Endothelial cell of umbilical vein (primary cell): ENCODE data around the gene UBR3. TPM values are rescaled to one million over a fixed set of nuclear protein-coding genes. Genes with fewer than 3 reads are reported as not detected.
"Not testable (repeated sequence)": the region's sequence is repeated elsewhere in the genome, so short reads cannot be mapped to it uniquely, and the experiment has no call there.

ENCODE experiments used
- BruUV-seq: library from RNA; stranded (reverse); fragments of 400-500 nt; replicated peaks from 2 replicates; lab custom pipeline; 2021; lab: Mats Ljungman, UMichigan
- CTCF ChIA-PET: fragments of 300-600, 350-600 bp; sonication (Branson Sonifier 250); formaldehyde crosslinking; loops from one replicate; lab custom pipeline; 2021; ENCODE audit warnings: antibody characterized with exemption, inconsistent platforms; lab: Charles Lee
- POLR2A ChIA-PET: fragments of 300-600, 350-600 bp; sonication (Branson Sonifier 250); formaldehyde crosslinking; loops from one replicate; lab custom pipeline; 2021; ENCODE audit warnings: antibody characterized with exemption, inconsistent platforms; lab: Charles Lee
- DNase-seq: peaks from one replicate; pipeline ENCODE4 v3.0.0-alpha.2; 2011; ENCODE audit warnings: low read depth, low spot score
- FAIRE-seq: peaks from 2 replicates; lab custom pipeline; 2011; peaks lifted over from hg19 to GRCh38; lab: Jason Lieb, UNC
- H2AFZ ChIP-seq: 2 replicates; pipeline ENCODE4 v1.6.0; 2012; ENCODE audit warnings: low read depth, low read length, control low read depth, inconsistent platforms
- H3K27ac ChIP-seq: 2 replicates; pipeline ENCODE4 v1.5.1; 2011; ENCODE audit warnings: low read depth, mild to moderate bottlenecking, control low read depth, low read length, moderate library complexity; ENCODE audit not compliant: insufficient read depth
- H3K27me3 ChIP-seq, 2 experiments: 2 replicates each; pipeline versions ENCODE4 v1.6.0 to v1.6.1; 2011; ENCODE audit warnings: low read length in 2 of 2, mixed read lengths in 1 of 2; ENCODE audit not compliant: control insufficient read depth in 2 of 2, insufficient read depth in 2 of 2
- H3K36me3 ChIP-seq, 2 experiments: 2 replicates in 1 of 2; 3 replicates in 1 of 2; pipeline ENCODE4 v1.5.1; 2011; ENCODE audit warnings: low read length in 2 of 2, mild to moderate bottlenecking in 1 of 2, moderate library complexity in 1 of 2; ENCODE audit not compliant: control insufficient read depth in 2 of 2, insufficient read depth in 2 of 2; ENCODE audit errors: extremely low read depth in 1 of 2
- H3K4me1 ChIP-seq: 3 replicates; pipeline ENCODE4 v1.5.1; 2011; ENCODE audit warnings: mild to moderate bottlenecking, low read length; ENCODE audit not compliant: control insufficient read depth, insufficient read depth; ENCODE audit errors: extremely low read depth
- H3K4me2 ChIP-seq: 2 replicates; pipeline ENCODE4 v1.6.1; 2011; ENCODE audit warnings: low read length, control low read depth, mixed read lengths; ENCODE audit not compliant: insufficient read depth
- H3K4me3 ChIP-seq, 3 experiments: fragments of 200-600 bp in 1 of 3; sonication (generic), shearing (Covaris generic) in 1 of 3; replicated peaks in 1 of 3; 2 replicates each; pipeline ENCODE4 v1.5.1; 2011 to 2016; ENCODE audit warnings: control low read depth in 3 of 3, low read length in 3 of 3, mild to moderate bottlenecking in 2 of 3, inconsistent platforms in 1 of 3, low read depth in 1 of 3, moderate library complexity in 1 of 3; ENCODE audit not compliant: insufficient read depth in 1 of 3
- H3K79me2 ChIP-seq: 2 replicates; pipeline ENCODE4 v1.6.0; 2012; ENCODE audit warnings: low read length, inconsistent platforms; ENCODE audit not compliant: control insufficient read depth, insufficient read depth
- H3K9ac ChIP-seq: replicated peaks from 2 replicates; pipeline ENCODE3; 2011; ENCODE audit warnings: low read length, control low read depth; ENCODE audit not compliant: insufficient read depth; ENCODE audit errors: extremely low read depth
- H3K9me1 ChIP-seq: replicated peaks from 3 replicates; pipeline ENCODE4 v1.6.0; 2011; ENCODE audit warnings: mild to moderate bottlenecking, low read length; ENCODE audit not compliant: control insufficient read depth, insufficient read depth; ENCODE audit errors: extremely low read depth
- H3K9me3 ChIP-seq: replicated peaks from 2 replicates; pipeline ENCODE4 v1.5.1; 2012; ENCODE audit warnings: low read length, inconsistent platforms; ENCODE audit not compliant: control insufficient read depth, insufficient read depth
- H4K20me1 ChIP-seq: replicated peaks from 2 replicates; pipeline ENCODE3; 2011; ENCODE audit warnings: mild to moderate bottlenecking, low read length; ENCODE audit not compliant: control insufficient read depth, insufficient read depth; ENCODE audit errors: extremely low read depth
- dilution Hi-C: fragments of 300-500 bp; cut with MboI; formaldehyde crosslinking; loops from one replicate; pipeline ENCODE4 v1.15.0; 2019; ENCODE audit warnings: low sequenced_read_pairs; ENCODE audit not compliant: extremely low pct_ligation_motif_present
- intact Hi-C: fragments of 100-400 bp; cut with micrococcal nuclease; formaldehyde crosslinking; loops from one replicate; pipeline ENCODE4 v1.10.0; 2022
- polyA plus RNA-seq, 4 experiments: library from polyadenylated mRNA; depleted of rRNA in 3 of 4; stranded (reverse) in 3 of 4; unstranded in 1 of 4; fragments of >200 nt; gene quantifications; 2 replicates each; pipeline versions ENCODE4 v1.2.1 to v1.2.3, GENCODE V29; 2011 to 2012; ENCODE audit warnings: missing spikeins in 1 of 4
- small RNA-seq: library from RNA; depleted of rRNA; stranded (forward); fragments of <200 nt; gene quantifications from one replicate; pipeline ENCODE3, GENCODE V24; 2012; ENCODE audit warnings: low replicate concordance, low read depth; ENCODE audit not compliant: insufficient read depth, insufficient read length
- total RNA-seq: library from RNA; stranded (reverse); gene quantifications from 2 replicates; pipeline ENCODE4 v1.2.3, GENCODE V29; 2021

UBR3 gene
- total and polyA plus RNA-seq, 2 donors (not counting 3 experiments of a cell fraction or from before 2014, with no cell fraction given) = 5.3 to 27.5 TPM

- H3K9me3 ChIP-seq, H3K4me3 ChIP-seq, intact Hi-C loops, dilution Hi-C loops, H3K4me2 ChIP-seq, FAIRE-seq, POLR2A ChIA-PET, H3K79me2 ChIP-seq, H3K27me3 ChIP-seq, BruUV-seq, DNase-seq, H2AFZ ChIP-seq, H4K20me1 ChIP-seq, H3K36me3 ChIP-seq, H3K9ac ChIP-seq, H3K27ac ChIP-seq, CTCF ChIA-PET, H3K4me1 ChIP-seq, H3K9me1 ChIP-seq: not testable (repeated sequence)
Measured at GRCh38 chr2:170126138-170126728, 299.0 kb downstream of the UBR3 start.

Small RNA genes lying within 50 kb of the gene (small RNA-seq; reads per million reads assigned to genes)
- gene RNU6-1006P = not detected

Other genes with a start within 250 kb of the UBR3 start
- 36.7 and 44.9 TPM in 2 replicates for gene PPIG, start 243.1 kb upstream of the UBR3 start, total RNA-seq
- 7.4 and 13.4 TPM in 2 replicates for gene PPIG, start 243.1 kb upstream of the UBR3 start, polyA plus RNA-seq
- not detected in 2 replicates for gene CFAP210, start 133.0 kb upstream of the UBR3 start, total RNA-seq
- gene CFAP210, start 133.0 kb upstream of the UBR3 start, polyA plus RNA-seq = not detected in 2 replicates
- gene PHOSPHO2, start 133.0 kb upstream of the UBR3 start, total RNA-seq = 2.7 TPM in 2 replicates
- 0.45 and 0.69 TPM in 2 replicates for gene PHOSPHO2, start 133.0 kb upstream of the UBR3 start, polyA plus RNA-seq
- gene KLHL23, start 93.6 kb upstream of the UBR3 start, total RNA-seq = 11.2 and 13.4 TPM in 2 replicates
- 4.0 and 4.4 TPM in 2 replicates for gene KLHL23, start 93.6 kb upstream of the UBR3 start, polyA plus RNA-seq
- 124 and 125 TPM in 2 replicates for gene SSB, start 28.6 kb upstream of the UBR3 start, total RNA-seq
- 18.5 and 36.1 TPM in 2 replicates for gene SSB, start 28.6 kb upstream of the UBR3 start, polyA plus RNA-seq
- gene METTL5, start 2.5 kb upstream of the UBR3 start, total RNA-seq = 50.4 and 52.0 TPM in 2 replicates
- 18.4 and 27.0 TPM in 2 replicates for gene METTL5, start 2.5 kb upstream of the UBR3 start, polyA plus RNA-seq